NCI-H526 (cell line): ENCODE results near the gene ENAM.
A peak's percentile ranks its signal among the peaks of the same experiment; 100 is the strongest.
"Not testable (repeated sequence)": the region's sequence is repeated elsewhere in the genome, so short reads cannot be mapped to it uniquely, and the experiment has no call there.

Experiments
- DNase-seq, 2 experiments: peaks; one replicate each; lab custom pipeline; 2025; lab: John Stamatoyannopoulos, UW

Gene ENAM

DNA sequence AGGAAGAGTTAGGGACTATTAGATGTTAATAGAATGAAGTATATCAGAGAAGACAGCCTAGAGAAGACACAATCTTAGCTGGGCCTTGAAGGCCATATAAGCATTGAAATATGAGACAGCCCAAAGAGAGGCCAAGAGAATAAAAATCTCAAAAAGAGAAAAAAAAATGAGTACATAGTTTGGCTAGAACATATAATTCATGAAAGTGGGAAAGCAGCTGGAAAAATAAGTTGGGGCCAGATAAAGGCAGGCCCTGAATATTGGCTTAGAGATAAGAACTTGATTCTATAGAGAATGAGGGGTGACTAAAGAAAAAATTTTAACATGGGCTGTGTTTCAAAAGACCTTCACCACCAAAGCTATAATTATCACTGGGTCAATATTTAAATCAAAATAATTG is 52.4 kb downstream of the ENAM start:
- DNase-seq, result no peak

DNA sequence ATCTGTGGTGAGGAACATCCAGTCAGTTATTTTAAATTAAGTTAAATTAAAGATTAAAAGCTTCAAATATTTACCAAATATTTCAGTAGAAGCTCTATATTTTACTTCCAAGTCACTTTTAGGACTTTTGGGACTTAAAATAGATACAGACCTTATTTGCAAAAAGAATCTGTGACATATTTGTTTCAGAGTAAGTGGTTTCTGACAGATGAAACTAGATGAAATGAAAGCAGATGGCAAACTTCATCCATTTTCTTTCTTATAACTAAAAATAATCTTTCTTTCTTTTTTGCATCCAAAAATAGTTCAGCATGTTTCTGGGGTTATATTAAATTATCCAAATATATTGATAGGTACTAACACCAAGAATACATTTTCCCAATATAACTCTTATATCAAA is 53.2 kb downstream of the ENAM start:
- DNase-seq, result no peak

DNA sequence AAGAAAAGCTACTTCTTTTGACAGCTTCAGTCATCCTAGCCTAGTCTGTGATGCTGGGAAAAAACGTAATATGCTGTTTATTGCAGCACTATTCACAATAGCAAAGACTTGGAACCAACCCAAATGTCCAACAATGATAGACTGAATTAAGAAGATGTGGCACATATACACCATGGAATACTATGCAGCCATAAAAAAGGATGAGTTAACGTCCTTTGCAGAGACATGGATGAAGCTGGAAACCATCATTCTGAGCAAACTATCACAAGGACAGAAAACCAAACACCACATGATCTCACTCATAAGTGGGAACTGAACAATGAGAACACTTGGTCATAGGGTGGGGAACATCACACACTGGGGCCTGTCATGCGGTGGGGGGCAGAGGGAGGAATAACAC is 53.6 kb downstream of the ENAM start:
- DNase-seq, result not testable (repeated sequence)

DNA sequence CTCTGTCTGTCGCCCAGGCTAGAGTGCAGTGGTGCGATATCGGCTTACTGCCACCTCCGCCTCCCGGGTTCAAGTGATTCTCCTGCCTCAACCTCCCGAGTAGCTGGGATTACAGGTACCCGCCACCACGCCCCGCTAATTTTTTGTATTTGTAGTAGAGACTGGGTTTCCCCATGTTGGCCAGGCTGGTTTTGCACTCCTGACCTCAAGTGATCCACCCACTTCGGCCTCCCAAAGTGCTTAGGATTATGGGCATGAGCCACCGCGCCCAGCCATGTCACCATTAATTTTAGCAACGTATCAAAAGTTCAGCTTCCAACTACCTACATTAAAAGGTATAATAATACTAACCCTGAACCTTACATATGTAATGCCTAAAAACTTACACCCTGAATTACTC is 58.8 kb downstream of the ENAM start:
- DNase-seq, result no peak

DNA sequence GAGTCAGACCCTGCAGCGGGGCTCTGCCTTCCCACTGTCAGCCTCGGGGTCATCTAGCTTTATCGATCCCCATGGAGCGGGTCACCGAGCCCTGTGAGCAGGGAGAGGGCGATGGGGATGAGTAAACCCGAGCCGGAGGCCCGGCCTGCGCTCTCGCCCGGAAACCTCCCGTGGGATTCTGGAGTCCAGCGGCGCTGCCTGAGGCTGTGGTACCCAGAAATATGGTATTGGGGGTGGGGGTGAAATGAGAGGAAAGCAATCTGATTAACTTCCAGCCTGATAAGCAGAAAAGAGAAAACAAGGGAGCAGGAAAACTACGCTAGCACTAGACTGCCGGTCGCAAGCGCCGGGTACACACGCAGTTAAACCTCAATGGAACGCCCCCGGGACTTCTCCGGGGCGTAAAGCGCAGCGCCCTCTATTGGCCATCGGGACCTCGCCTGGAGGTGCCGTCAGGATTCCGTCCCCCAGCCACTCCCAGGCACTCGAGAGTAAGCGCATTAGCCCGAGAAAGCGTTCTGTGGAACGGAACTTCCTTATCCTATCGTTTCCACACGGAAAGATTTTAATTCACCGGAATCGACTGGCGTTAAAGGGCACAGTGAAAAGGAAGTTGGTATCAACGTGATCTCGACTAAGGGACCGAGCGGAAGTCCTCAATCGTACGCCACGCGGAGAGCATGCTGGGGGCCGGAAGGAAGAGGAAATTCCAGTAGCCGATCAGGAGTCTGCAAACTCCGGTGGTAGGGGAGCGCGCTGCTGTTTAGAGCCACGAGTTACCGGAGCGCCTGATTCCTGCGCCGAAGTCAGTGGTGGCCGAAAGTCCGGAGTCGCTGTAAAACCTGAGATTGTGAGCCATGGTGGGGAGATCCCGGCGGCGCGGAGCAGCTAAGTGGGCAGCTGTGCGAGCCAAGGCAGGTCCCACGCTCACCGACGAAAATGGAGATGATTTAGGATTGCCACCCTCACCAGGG is 59.6 kb downstream of the ENAM start, which contains the start of gene UTP3:
Gene UTP3 (plus strand): TSS at position 712 of the 974 bp plus-strand sequence. CDS start 146 bp downstream, at position 858.
- DNase-seq, result peak; percentile 98 to 99

DNA sequence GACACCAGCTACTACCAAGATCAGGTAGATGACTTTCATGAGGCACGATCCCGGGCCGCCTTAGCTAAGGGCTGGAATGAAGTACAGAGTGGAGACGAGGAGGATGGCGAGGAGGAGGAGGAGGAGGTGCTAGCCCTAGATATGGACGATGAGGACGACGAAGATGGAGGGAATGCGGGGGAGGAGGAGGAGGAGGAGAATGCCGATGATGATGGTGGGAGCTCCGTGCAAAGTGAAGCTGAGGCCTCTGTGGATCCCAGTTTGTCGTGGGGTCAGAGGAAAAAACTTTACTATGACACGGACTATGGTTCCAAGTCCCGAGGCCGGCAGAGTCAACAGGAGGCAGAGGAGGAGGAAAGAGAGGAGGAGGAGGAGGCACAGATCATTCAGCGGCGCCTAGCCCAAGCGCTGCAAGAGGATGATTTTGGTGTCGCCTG is 60.3 kb downstream of the ENAM start:
- DNase-seq, result no peak

DNA sequence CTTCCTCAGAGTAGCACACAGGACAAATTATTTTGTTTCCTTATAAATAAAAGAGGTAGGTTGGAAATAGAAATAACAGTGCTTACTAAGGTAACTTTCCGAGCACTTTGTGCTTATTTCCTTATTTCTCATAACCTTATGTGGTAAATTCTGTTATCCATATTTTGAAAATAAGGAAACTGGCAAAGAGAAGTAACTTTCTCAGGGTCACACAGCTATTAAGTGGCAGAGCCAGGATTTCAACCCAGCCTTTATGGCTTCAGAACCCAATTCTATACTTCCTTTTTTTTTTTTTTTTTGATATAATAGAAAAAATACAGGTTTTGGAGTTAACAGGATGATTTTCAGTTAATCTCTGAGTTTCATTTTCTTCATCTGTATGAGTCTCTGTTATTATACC is 63.1 kb downstream of the ENAM start:
- DNase-seq, result no peak

DNA sequence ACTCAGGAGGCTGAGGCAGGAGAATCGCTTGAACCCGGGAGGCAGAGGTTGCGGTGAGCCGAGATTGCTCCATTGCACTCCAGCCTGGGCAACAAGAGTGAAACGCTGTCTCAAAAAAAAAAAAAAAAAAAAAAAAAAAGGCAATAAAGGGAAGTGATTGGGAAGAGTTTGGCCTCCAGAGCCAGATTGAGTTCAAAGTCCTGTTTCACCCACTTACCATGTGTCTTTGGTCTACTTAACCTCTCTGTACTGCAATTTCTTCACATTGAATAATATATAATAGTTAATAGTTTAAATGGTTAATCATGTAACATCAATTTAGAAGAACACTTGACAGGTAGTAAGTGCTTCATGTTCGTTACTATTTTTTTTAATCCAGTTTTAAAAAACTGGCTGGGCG is 66.1 kb downstream of the ENAM start:
- not testable (repeated sequence) for DNase-seq
